ENCODE results near the gene MUTYH.

GRCh38 chr1:45319761-45320160, 20.5 kb downstream of the MUTYH start:
- TF ChIP-seq EZH2 (IDR thresholded peaks at IDR 0.05; ENCODE audit: insufficient read depth, poor library complexity, severe bottlenecking) (no peak), EZH2phosphoT487 (IDR thresholded peaks at IDR 0.05; ENCODE audit: insufficient read depth, low read depth) (no peak)

Measured in GM23248 (cell line).